Measurements from ENCODE around the gene ZC3H4. TPM values are rescaled to one million over a fixed set of nuclear protein-coding genes. Genes with fewer than 3 reads are reported as not detected.
"Not testable (repeated sequence)": the region's sequence is repeated elsewhere in the genome, so short reads cannot be mapped to it uniquely, and the experiment has no call there.

The ZC3H4 gene
- total RNA-seq, 1 donor from 2014 or later: 14.6 TPM

DNA sequence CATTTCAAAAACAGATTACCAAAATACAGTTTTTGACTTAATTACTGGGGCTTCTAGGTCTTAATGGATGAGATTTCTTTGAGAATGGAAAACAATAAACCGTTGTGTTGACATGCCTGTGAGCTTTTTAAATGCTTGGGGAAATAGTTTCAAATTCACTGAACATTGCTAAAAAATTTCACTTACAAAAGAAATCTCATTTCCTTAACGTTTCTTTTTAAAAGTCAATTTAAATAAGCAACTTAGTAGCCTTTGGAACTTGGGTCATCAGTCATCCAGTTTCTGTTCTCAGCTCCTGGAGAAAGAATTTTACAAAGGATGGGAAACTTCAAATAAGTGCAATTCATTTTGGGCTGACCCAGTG lies 4.4 kb downstream of the ZC3H4 start:
- Histone ChIP-seq H3K4me3 (ENCODE audit: low read length in 3 of 3) (peak overlapping the region in 1 of 3 donors; percentile 15), H3K4me1 (ENCODE audit: control insufficient read depth in 3 of 3, insufficient read depth in 3 of 3, low read length in 3 of 3) (peaks cover 47 to 68% (median 66%) of the 10 kb centered on the region in 3 donors), H3K27ac (ENCODE audit: low read depth, low read length) (peak overlapping the region; percentile 100), H3K9ac (ENCODE audit: low read depth in 1 of 3, low read length in 3 of 3) (peak overlapping the region in 1 of 3 donors; percentile 100), H3K9me3 (ENCODE audit: control insufficient read depth in 3 of 3, low read length in 3 of 3) (no peaks in the 10 kb centered on the region), H3K27me3 (ENCODE audit: control insufficient read depth in 3 of 3, insufficient read depth in 3 of 3, low read length in 3 of 3) (no peaks in the 10 kb centered on the region), H3K36me3 (ENCODE audit: control insufficient read depth in 3 of 3, insufficient read depth in 3 of 3, low read length in 3 of 3) (peaks cover 0 to 4% (median 0%) of the 10 kb centered on the region in 3 donors)

DNA sequence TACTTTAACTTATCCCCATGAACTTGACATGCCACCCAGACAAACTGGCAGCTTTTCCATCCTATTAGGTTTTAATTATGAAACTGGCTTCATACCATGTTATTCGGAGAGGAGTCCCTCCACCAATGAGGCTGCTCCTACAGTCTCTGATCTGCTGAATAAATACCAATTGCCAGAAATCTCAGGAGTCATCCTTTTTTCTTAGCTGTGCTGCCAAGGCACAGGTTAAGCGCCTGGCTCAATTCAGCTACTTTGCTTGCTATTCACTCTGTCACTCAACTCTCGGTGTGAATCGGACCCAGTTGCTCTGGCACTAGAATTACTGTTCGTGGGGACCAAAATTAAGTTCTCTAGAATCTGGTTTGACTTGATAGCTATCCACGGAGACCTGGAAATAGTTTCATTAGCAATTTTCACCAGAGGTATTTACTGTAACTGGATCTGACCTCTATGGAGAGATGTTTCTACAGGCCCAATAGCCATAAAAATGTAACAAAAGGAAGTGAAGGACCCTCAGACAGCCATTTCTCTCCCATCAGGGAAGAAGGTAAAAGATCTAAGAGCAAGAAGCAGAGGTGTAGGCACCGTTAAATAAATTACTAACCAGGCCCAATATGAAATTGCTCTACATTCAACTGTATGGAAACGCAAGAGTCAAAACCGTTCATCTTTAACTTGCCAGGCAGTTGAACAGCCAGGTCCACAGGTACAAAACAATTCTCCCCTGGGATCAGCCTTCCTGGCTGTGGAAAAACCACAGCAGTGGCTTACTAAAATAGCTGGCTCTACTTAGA lies 5.4 kb downstream of the ZC3H4 start:
- peaks cover 0 to 4% (median 0%) of the 10 kb centered on the region in 3 donors for H3K36me3 ChIP-seq (ENCODE audit: control insufficient read depth in 3 of 3, insufficient read depth in 3 of 3, low read length in 3 of 3)
- H3K27ac ChIP-seq (ENCODE audit: low read depth, low read length): peak overlapping the region; percentile 3
- H3K27me3 ChIP-seq (ENCODE audit: control insufficient read depth in 3 of 3, insufficient read depth in 3 of 3, low read length in 3 of 3): no peaks in the 10 kb centered on the region
- peaks cover 43 to 63% (median 57%) of the 10 kb centered on the region in 3 donors for H3K4me1 ChIP-seq (ENCODE audit: control insufficient read depth in 3 of 3, insufficient read depth in 3 of 3, low read length in 3 of 3)
- no peak overlapping the region for H3K4me3 ChIP-seq (ENCODE audit: low read length in 3 of 3)
- H3K9me3 ChIP-seq (ENCODE audit: control insufficient read depth in 3 of 3, low read length in 3 of 3): no peaks in the 10 kb centered on the region
- H3K9ac ChIP-seq (ENCODE audit: low read depth in 1 of 3, low read length in 3 of 3): peak overlapping the region in 1 of 3 donors; percentile 33

DNA sequence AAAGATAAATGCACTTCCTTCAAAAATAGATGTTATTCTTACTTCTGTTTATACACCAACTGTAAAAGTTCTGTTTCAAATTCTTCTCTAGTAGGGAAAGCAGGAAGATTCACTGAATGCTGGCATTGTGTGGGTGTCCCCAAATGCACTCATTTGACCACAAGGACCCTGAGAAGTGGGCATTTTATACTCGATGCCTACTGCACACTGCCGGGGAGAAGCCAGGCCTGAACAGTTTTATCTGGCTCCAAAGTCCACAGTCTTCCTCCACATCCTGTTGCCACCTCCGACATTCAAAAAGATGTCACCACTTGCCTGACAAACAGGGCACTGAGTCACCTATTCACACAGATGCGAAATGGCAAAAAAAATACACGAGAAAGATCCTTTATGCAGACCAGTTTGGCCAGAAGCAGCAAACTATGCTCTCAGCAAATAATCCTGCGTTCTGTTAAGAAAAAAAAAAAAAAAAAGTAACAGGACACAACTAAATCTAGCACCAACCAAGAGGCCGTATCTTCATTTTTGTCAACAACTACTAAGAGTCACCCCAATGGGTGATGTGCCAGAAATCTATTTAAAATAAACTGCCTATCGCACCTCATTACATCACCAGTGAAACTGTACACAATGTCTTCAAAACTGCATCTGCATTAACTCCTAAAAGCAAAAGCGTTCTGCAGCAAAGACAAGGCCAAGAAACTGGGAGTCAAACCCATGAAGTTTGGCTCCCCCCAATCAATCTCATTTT lies 6.2 kb downstream of the ZC3H4 start:
- H3K36me3 ChIP-seq (ENCODE audit: control insufficient read depth in 3 of 3, insufficient read depth in 3 of 3, low read length in 3 of 3): peaks cover 0 to 4% (median 0%) of the 10 kb centered on the region in 3 donors
- peaks cover 47 to 69% (median 62%) of the 10 kb centered on the region in 3 donors for H3K4me1 ChIP-seq (ENCODE audit: control insufficient read depth in 3 of 3, insufficient read depth in 3 of 3, low read length in 3 of 3)
- peak overlapping the region; percentile 3 for H3K27ac ChIP-seq (ENCODE audit: low read depth, low read length)
- no peaks in the 10 kb centered on the region for H3K27me3 ChIP-seq (ENCODE audit: control insufficient read depth in 3 of 3, insufficient read depth in 3 of 3, low read length in 3 of 3)
- no peak overlapping the region for H3K4me3 ChIP-seq (ENCODE audit: low read length in 3 of 3)
- no peak overlapping the region for H3K9ac ChIP-seq (ENCODE audit: low read depth in 1 of 3, low read length in 3 of 3)
- no peaks in the 10 kb centered on the region for H3K9me3 ChIP-seq (ENCODE audit: control insufficient read depth in 3 of 3, low read length in 3 of 3)

DNA sequence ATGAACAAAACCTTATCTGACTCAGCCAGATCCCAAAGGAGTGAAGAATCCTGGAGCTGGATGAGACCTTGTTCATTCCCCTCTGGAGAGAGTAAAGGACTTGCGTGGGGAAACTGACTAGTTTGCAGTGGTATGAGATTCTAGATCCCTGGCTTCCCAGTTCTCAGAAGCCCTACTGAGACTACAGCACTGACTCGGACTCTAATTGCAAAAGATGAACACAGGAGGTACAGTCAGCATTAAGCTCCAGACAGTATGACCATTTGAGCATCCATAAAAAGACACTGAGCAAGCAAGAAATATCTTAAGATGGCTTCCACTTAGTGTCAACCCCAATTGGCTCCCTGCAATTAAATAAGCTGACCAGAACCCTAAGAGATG lies 6.8 kb downstream of the ZC3H4 start:
- H3K4me3 ChIP-seq (ENCODE audit: low read length in 3 of 3): no peak overlapping the region
- H3K9me3 ChIP-seq (ENCODE audit: control insufficient read depth in 3 of 3, low read length in 3 of 3): no peaks in the 10 kb centered on the region
- H3K27ac ChIP-seq (ENCODE audit: low read depth, low read length): peak overlapping the region; percentile 3
- H3K4me1 ChIP-seq (ENCODE audit: control insufficient read depth in 3 of 3, insufficient read depth in 3 of 3, low read length in 3 of 3): peaks cover 52 to 74% (median 68%) of the 10 kb centered on the region in 3 donors
- H3K9ac ChIP-seq (ENCODE audit: low read depth in 1 of 3, low read length in 3 of 3): peak overlapping the region in 1 of 3 donors; percentile 7
- H3K36me3 ChIP-seq (ENCODE audit: control insufficient read depth in 3 of 3, insufficient read depth in 3 of 3, low read length in 3 of 3): peaks cover 0 to 4% (median 0%) of the 10 kb centered on the region in 3 donors
- no peaks in the 10 kb centered on the region for H3K27me3 ChIP-seq (ENCODE audit: control insufficient read depth in 3 of 3, insufficient read depth in 3 of 3, low read length in 3 of 3)

DNA sequence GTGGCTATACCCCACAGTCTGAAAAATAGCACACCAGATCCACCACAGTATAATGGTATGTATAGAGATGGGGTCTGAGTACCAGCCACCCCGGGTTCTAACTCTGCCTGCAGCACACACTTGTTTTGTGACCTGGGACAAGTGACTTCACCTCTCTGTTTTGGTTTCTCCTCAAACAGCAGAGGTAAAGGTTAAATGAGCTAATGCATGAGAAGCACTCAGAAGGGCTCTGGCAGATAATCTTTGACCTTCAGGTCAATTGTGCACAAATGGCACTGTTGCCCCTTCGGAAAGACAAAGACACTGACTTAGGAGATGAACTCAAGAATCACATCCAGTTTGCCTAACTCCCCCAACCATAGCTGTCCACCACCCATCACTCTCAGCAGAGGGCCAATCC lies 7.7 kb downstream of the ZC3H4 start:
- Histone ChIP-seq H3K27ac (ENCODE audit: low read depth, low read length) (no peak overlapping the region), H3K36me3 (ENCODE audit: control insufficient read depth in 3 of 3, insufficient read depth in 3 of 3, low read length in 3 of 3) (peaks cover 0 to 4% (median 0%) of the 10 kb centered on the region in 3 donors), H3K9me3 (ENCODE audit: control insufficient read depth in 3 of 3, low read length in 3 of 3) (no peaks in the 10 kb centered on the region), H3K4me1 (ENCODE audit: control insufficient read depth in 3 of 3, insufficient read depth in 3 of 3, low read length in 3 of 3) (peaks cover 48 to 69% (median 66%) of the 10 kb centered on the region in 3 donors), H3K4me3 (ENCODE audit: low read length in 3 of 3) (no peak overlapping the region), H3K27me3 (ENCODE audit: control insufficient read depth in 3 of 3, insufficient read depth in 3 of 3, low read length in 3 of 3) (no peaks in the 10 kb centered on the region), H3K9ac (ENCODE audit: low read depth in 1 of 3, low read length in 3 of 3) (no peak overlapping the region)

DNA sequence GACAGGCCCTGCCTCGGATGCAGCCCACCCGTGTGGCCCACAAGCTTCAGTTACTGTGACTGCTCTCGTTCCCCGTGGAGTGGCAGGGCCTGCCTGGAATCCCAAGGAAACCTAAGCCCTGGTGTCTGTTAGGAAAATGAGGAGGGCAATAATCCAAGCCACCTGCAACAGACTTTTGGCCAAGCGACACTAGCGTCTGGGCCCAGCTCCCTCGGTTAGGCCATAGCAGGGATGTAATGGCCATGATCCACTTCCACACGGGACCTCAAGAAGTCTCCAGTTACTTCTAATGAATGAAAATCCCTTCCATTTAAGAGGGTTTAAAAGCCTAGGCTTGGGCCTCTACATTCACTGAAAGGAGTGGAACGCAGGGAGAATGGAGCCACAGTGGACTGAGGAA lies 8.9 kb downstream of the ZC3H4 start:
- no peak overlapping the region for H3K4me3 ChIP-seq (ENCODE audit: low read length in 3 of 3)
- H3K36me3 ChIP-seq (ENCODE audit: control insufficient read depth in 3 of 3, insufficient read depth in 3 of 3, low read length in 3 of 3): peaks cover 0 to 7% (median 0%) of the 10 kb centered on the region in 3 donors
- H3K27ac ChIP-seq (ENCODE audit: low read depth, low read length): peak overlapping the region; percentile 12
- no peaks in the 10 kb centered on the region for H3K9me3 ChIP-seq (ENCODE audit: control insufficient read depth in 3 of 3, low read length in 3 of 3)
- peak overlapping the region in 2 of 3 donors; percentile 27 to 28 for H3K9ac ChIP-seq (ENCODE audit: low read depth in 1 of 3, low read length in 3 of 3)
- no peaks in the 10 kb centered on the region for H3K27me3 ChIP-seq (ENCODE audit: control insufficient read depth in 3 of 3, insufficient read depth in 3 of 3, low read length in 3 of 3)
- H3K4me1 ChIP-seq (ENCODE audit: control insufficient read depth in 3 of 3, insufficient read depth in 3 of 3, low read length in 3 of 3): peaks cover 39 to 65% (median 60%) of the 10 kb centered on the region in 3 donors

DNA sequence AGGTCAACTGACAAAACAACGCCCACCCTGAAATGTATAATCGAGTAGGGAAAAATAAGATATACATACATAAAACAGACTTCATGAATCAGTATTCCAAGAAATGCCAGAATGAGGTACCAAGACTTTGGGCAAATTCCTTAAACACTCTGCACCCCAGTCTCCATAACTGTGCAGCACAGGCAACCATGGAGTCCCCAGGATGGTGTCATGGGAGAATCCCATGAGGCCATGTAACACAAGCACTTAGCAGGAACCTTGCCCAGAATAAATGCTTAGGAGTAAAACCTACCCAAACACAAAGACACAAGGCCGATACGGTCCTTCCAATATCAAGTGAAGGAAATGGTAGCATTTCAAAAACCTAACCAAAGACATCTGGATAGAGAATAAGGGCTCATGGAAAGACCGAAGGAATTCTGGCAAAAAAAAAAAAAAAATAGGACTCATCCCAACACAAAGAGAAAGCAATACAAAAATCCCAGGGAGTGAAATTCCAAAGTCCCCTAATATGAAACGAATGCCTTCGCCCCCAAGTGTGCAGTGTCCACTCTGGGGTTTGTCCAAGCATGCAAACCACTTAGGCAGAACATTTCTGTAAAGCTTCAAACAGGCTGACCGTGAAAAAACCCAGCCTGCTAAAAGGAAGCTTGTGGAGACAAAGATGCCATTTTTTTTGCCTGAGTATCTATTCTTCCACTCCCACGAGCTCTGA lies 11.1 kb downstream of the ZC3H4 start:
- Histone ChIP-seq H3K9me3 (ENCODE audit: control insufficient read depth in 3 of 3, low read length in 3 of 3) (no peaks in the 10 kb centered on the region), H3K4me1 (ENCODE audit: control insufficient read depth in 3 of 3, insufficient read depth in 3 of 3, low read length in 3 of 3) (peaks cover 47 to 66% (median 50%) of the 10 kb centered on the region in 3 donors), H3K9ac (ENCODE audit: low read depth in 1 of 3, low read length in 3 of 3) (no peak overlapping the region), H3K36me3 (ENCODE audit: control insufficient read depth in 3 of 3, insufficient read depth in 3 of 3, low read length in 3 of 3) (peaks cover 0 to 7% (median 0%) of the 10 kb centered on the region in 3 donors), H3K4me3 (ENCODE audit: low read length in 3 of 3) (peak overlapping the region in 1 of 3 donors; percentile 15), H3K27me3 (ENCODE audit: control insufficient read depth in 3 of 3, insufficient read depth in 3 of 3, low read length in 3 of 3) (no peaks in the 10 kb centered on the region), H3K27ac (ENCODE audit: low read depth, low read length) (no peak overlapping the region)

DNA sequence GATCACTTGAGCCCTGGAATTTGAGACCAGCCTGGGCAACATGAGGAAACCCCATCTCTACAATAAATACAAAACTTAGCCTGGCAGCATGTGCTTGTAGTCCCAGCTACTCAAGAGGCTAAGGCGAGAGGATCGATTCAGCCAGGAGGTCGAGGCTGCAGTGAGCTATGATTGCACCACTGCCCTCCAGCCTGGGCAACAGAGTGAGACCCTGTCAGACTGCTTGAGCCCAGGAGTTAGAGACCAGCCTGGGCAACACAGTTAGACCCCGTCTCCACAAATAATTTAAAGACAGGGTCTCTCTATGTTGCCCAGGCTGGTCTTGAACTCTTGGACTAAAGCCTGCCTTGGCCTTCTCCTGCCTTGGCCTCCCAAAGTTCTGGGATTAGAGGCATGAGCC lies 12.5 kb downstream of the ZC3H4 start:
- not testable (repeated sequence) for H3K27ac ChIP-seq (ENCODE audit: low read depth, low read length); H3K27me3 ChIP-seq (ENCODE audit: control insufficient read depth in 3 of 3, insufficient read depth in 3 of 3, low read length in 3 of 3); H3K9ac ChIP-seq (ENCODE audit: low read depth in 1 of 3, low read length in 3 of 3); H3K4me3 ChIP-seq (ENCODE audit: low read length in 3 of 3); H3K9me3 ChIP-seq (ENCODE audit: control insufficient read depth in 3 of 3, low read length in 3 of 3); H3K36me3 ChIP-seq (ENCODE audit: control insufficient read depth in 3 of 3, insufficient read depth in 3 of 3, low read length in 3 of 3)
- peaks cover 50 to 66% (median 51%) of the 10 kb centered on the region in 3 donors for H3K4me1 ChIP-seq (ENCODE audit: control insufficient read depth in 3 of 3, insufficient read depth in 3 of 3, low read length in 3 of 3)

DNA sequence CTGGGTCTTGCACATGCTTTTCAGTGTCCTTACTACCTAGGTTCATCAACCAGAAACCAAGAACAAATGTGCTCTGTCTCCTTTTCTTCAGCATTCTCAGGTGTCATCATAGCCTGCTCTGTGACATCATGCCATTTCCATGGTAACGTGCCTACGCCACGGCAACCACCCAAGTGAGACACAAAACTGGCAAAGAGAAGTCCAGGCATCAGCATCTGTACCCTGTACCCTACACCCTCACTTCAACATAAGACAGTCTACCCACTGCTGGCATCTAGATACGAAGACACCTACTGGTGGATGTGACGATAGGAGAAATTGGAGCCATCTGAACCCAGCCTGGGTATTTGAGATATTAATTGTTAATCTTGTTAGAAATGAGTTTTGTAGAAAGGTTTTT lies 13.3 kb downstream of the ZC3H4 start:
- H3K4me1 ChIP-seq (ENCODE audit: control insufficient read depth in 3 of 3, insufficient read depth in 3 of 3, low read length in 3 of 3): peaks cover 52 to 66% (median 54%) of the 10 kb centered on the region in 3 donors

More for the DNA sequence above, 13.3 kb downstream of the ZC3H4 start:
- H3K27me3 ChIP-seq (ENCODE audit: control insufficient read depth in 3 of 3, insufficient read depth in 3 of 3, low read length in 3 of 3): no peaks in the 10 kb centered on the region
- H3K9me3 ChIP-seq (ENCODE audit: control insufficient read depth in 3 of 3, low read length in 3 of 3): no peaks in the 10 kb centered on the region
- H3K27ac ChIP-seq (ENCODE audit: low read depth, low read length): no peak overlapping the region
- no peak overlapping the region for H3K9ac ChIP-seq (ENCODE audit: low read depth in 1 of 3, low read length in 3 of 3)
- H3K36me3 ChIP-seq (ENCODE audit: control insufficient read depth in 3 of 3, insufficient read depth in 3 of 3, low read length in 3 of 3): peaks cover 0 to 7% (median 0%) of the 10 kb centered on the region in 3 donors
- no peak overlapping the region for H3K4me3 ChIP-seq (ENCODE audit: low read length in 3 of 3)
